ENCODE measurements around the gene CEP19. TPM values are rescaled to one million over a fixed set of nuclear protein-coding genes. Genes with fewer than 3 reads are reported as not detected.

CEP19 gene
- 4.3 TPM in 2 replicates for total RNA-seq

GRCh38 chr3:196711838-196712513 lies at the start of gene CEP19, which contains the start of gene PIGX:
CEP19 (minus strand) TSS chr3:196712250; CDS start chr3:196708657, 3,593 bp downstream.
PIGX (plus strand) TSS chr3:196712377.

GRCh38 chr3:196739671-196740480 lies 27.8 kb upstream of the CEP19 start, which contains the start of gene PAK2:
PAK2 (plus strand) TSS chr3:196739857; CDS start chr3:196782647, 42,790 bp downstream.

Other genes starting within 250 kb of the CEP19 start
- gene RNF168, start 208.5 kb downstream of the CEP19 start, total RNA-seq: 16.5 and 20.9 TPM in 2 replicates
- not detected in 2 replicates for gene SMCO1, start 196.9 kb downstream of the CEP19 start, total RNA-seq
- 6.3 and 7.6 TPM in 2 replicates for gene WDR53, start 143.7 kb downstream of the CEP19 start, total RNA-seq
- 6.3 and 7.8 TPM in 2 replicates for gene FBXO45, start 143.6 kb downstream of the CEP19 start, total RNA-seq
- gene NRROS, start 72.6 kb downstream of the CEP19 start, total RNA-seq: 0.28 and 0.46 TPM in 2 replicates
- gene PIGX, start 127 bp upstream of the CEP19 start, total RNA-seq: 15.5 and 20.1 TPM in 2 replicates
- gene PAK2, start 27.6 kb upstream of the CEP19 start, total RNA-seq: 23.2 and 33.7 TPM in 2 replicates
- 38.5 and 46.2 TPM in 2 replicates for gene SENP5, start 155.7 kb upstream of the CEP19 start, total RNA-seq
- gene NCBP2, start 230.3 kb upstream of the CEP19 start, total RNA-seq: 59.9 and 68.2 TPM in 2 replicates

Measured in smooth muscle cell of bladder (primary cell).